K562 (cell line): ENCODE results near the gene SCTR. TPM values are rescaled to one million over a fixed set of nuclear protein-coding genes. Genes with fewer than 3 reads are reported as not detected.

Source experiments
- GATAD2A ChIP-seq: fragments of 450-650 bp; IDR thresholded peaks from 2 replicates; pipeline ENCODE4 v1.6.1; 2017
- NONO ChIP-seq, 2 experiments: fragments of 200-400 bp in 1 of 2; fragments of 450-650 bp in 1 of 2; formaldehyde crosslinking in 1 of 2; IDR thresholded peaks; 2 replicates each; pipeline ENCODE4 v1.6.1; 2017; ENCODE audit warnings: low read depth in 2 of 2, mild to moderate bottlenecking in 2 of 2, moderate library complexity in 2 of 2, low read length in 1 of 2
- TRIM24 ChIP-seq, 2 experiments: fragments of 450-650 bp; IDR thresholded peaks; 2 replicates each; pipeline ENCODE4 v1.6.1; 2016
- ZNF253 ChIP-seq: fragments of 250-450 bp; sonication (Bioruptor Pico); conservative IDR thresholded peaks from 2 replicates; pipeline ENCODE4 v1.6.1; 2021; ENCODE audit warnings: mild to moderate bottlenecking
- ZZZ3 ChIP-seq: fragments of 450-650 bp; IDR thresholded peaks from 2 replicates; pipeline ENCODE4 v1.6.1; 2016; ENCODE audit warnings: antibody characterized with exemption, mild to moderate bottlenecking, moderate library complexity
- polyA plus RNA-seq, 8 experiments: library from polyadenylated mRNA; depleted of rRNA in 4 of 8; stranded (reverse) in 5 of 8; unstranded in 3 of 8; fragments of >200 nt; fragmentation: Nextera tagmentation in 2 of 8; fragmentation: Illumina TruSeq in 1 of 8; extraction: Ambion mirVana in 2 of 8; extraction: Trizol in 1 of 8; gene quantifications; 2 replicates each; pipeline versions ENCODE4 v1.2.1 to v1.2.3, GENCODE V29; 2011 to 2014; ENCODE audit warnings: inconsistent platforms in 1 of 8, missing spikeins in 1 of 8
- total RNA-seq, 7 experiments: library from RNA; depleted of rRNA in 6 of 7; stranded (reverse); fragments of >200 nt in 6 of 7; fragmentation: Illumina TruSeq in 2 of 7; extraction: Trizol in 2 of 7; gene quantifications; 2 replicates each; pipeline versions ENCODE4 v1.2.1 to v1.2.3, GENCODE V29; 2011 to 2021; ENCODE audit warnings: low replicate concordance in 1 of 7
- TF ChIP-seq, protein P1 (sequence below), 2 experiments: IDR thresholded peaks in 1 of 2; conservative IDR thresholded peaks in 1 of 2; 2 replicates each; pipeline ENCODE4 v1.6.1; 2016; ENCODE audit warnings: low read depth in 2 of 2, mild to moderate bottlenecking in 1 of 2, missing compliant biosample characterization in 1 of 2, missing genetic modification characterization in 1 of 2, moderate library complexity in 1 of 2
- TF ChIP-seq, protein P2 (sequence below), 2 experiments: IDR thresholded peaks; 2 replicates each; pipeline ENCODE4 v1.6.1; 2011; ENCODE audit warnings: borderline replicate concordance in 1 of 2, control low read depth in 1 of 2, low read depth in 1 of 2, low read length in 1 of 2, mild to moderate bottlenecking in 1 of 2, mixed read lengths in 1 of 2, moderate library complexity in 1 of 2; ENCODE audit not compliant: insufficient read depth in 1 of 2, insufficient read length in 1 of 2, poor library complexity in 1 of 2, severe bottlenecking in 1 of 2; ENCODE audit errors: extremely low read depth in 1 of 2

SCTR gene
- total and polyA plus RNA-seq, 9 of the 15 experiments (the other 6 are each of a cell fraction or from before 2014, with no cell fraction given) = not detected

DNA sequence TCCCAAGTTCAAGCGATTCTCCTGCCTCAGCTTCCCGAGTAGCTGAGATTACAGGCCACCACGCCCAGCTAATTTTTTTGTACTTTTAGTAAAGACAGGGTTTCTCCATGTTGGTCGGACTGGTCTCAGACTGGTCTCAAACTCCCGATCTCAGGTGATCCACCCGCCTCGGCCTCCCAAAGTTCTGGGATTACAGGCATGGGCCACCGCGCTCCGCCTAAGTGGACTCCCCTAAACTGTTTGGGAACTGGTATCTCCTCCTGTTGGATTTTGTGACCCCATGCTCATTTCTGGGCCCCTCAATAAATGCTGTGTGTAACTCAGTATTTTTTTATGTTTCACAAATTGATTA, 5.2 kb downstream of the SCTR start (continued):
- TF ChIP-seq, protein P1, sequence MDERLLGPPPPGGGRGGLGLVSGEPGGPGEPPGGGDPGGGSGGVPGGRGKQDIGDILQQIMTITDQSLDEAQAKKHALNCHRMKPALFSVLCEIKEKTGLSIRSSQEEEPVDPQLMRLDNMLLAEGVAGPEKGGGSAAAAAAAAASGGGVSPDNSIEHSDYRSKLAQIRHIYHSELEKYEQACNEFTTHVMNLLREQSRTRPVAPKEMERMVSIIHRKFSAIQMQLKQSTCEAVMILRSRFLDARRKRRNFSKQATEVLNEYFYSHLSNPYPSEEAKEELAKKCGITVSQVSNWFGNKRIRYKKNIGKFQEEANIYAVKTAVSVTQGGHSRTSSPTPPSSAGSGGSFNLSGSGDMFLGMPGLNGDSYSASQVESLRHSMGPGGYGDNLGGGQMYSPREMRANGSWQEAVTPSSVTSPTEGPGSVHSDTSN (CRISPR knock-in tag; IDR thresholded peaks at IDR 0.05; ENCODE audit: low read depth) = no peak
- TF ChIP-seq, protein P1 (tag; conservative IDR thresholded peaks at IDR 0.05; ENCODE audit: low read depth) = no peak
- TF ChIP-seq, protein P2, sequence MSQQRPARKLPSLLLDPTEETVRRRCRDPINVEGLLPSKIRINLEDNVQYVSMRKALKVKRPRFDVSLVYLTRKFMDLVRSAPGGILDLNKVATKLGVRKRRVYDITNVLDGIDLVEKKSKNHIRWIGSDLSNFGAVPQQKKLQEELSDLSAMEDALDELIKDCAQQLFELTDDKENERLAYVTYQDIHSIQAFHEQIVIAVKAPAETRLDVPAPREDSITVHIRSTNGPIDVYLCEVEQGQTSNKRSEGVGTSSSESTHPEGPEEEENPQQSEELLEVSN (IDR thresholded peaks at IDR 0.05; ENCODE audit: borderline replicate concordance in 1 of 2, extremely low read depth in 1 of 2, insufficient read depth in 1 of 2, insufficient read length in 1 of 2, low read depth in 1 of 2, low read length in 1 of 2, poor library complexity in 1 of 2, severe bottlenecking in 1 of 2) = no peak
- TF ChIP-seq NONO (IDR thresholded peaks at IDR 0.05; ENCODE audit: low read depth in 2 of 2, low read length in 1 of 2) = no peak
- no peak for TF ChIP-seq GATAD2A
- TF ChIP-seq ZZZ3 = no peak
- no peak for TF ChIP-seq ZNF253 (CRISPR knock-in tag)
- TF ChIP-seq TRIM24 (IDR thresholded peaks at IDR 0.05) = no peak
